GM12801 (cell line): ENCODE data around the gene LYZL1.

Experiments
- TF ChIP-seq, protein P1 (sequence below): IDR thresholded peaks from one replicate; pipeline ENCODE4 v1.5.1; 2011; ENCODE audit warnings: control low read depth; ENCODE audit not compliant: insufficient read length; ENCODE audit errors: extremely low read depth

Gene LYZL1

DNA sequence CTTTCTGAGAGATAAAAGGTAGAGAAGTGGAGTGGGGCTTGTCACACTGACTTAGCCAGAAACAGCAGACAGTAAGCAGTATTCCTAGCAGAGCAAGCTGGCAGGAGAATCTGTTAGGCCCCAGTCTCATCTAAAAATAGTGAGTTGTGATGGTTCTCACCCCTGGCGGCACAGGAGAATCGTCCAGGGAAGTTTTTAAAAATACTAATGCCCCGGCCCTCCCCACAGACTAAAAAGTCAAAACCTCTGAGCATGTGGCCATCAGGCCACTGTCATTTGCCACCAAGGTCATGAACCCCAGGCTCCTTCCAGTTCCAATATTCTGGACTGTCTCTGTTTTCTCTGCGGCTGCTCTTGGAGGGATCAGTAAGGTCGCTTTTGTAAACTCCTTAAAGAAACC lies 34.0 kb downstream of the LYZL1 start:
- TF ChIP-seq, protein P1, sequence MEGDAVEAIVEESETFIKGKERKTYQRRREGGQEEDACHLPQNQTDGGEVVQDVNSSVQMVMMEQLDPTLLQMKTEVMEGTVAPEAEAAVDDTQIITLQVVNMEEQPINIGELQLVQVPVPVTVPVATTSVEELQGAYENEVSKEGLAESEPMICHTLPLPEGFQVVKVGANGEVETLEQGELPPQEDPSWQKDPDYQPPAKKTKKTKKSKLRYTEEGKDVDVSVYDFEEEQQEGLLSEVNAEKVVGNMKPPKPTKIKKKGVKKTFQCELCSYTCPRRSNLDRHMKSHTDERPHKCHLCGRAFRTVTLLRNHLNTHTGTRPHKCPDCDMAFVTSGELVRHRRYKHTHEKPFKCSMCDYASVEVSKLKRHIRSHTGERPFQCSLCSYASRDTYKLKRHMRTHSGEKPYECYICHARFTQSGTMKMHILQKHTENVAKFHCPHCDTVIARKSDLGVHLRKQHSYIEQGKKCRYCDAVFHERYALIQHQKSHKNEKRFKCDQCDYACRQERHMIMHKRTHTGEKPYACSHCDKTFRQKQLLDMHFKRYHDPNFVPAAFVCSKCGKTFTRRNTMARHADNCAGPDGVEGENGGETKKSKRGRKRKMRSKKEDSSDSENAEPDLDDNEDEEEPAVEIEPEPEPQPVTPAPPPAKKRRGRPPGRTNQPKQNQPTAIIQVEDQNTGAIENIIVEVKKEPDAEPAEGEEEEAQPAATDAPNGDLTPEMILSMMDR, result no peak

DNA sequence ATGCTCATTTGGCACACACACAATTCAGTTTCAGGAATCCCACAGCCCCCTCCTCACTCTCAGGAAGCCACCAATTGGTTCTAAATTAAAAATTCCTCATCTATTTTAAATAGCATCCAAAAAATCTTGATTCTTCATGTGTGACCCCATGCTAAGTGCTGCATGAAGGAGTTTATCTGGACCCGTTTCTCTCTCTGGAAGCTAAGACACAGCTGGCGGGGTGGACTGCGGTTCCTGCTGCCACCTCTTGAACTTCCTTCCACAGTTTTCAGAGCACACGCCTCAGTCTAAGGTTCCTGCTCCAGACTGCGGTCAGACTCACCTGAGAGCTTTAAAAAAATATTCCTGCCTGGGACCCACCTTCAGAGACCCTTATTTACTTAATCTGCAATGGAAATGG lies 34.5 kb downstream of the LYZL1 start:
- TF ChIP-seq, protein P1, result no peak

DNA sequence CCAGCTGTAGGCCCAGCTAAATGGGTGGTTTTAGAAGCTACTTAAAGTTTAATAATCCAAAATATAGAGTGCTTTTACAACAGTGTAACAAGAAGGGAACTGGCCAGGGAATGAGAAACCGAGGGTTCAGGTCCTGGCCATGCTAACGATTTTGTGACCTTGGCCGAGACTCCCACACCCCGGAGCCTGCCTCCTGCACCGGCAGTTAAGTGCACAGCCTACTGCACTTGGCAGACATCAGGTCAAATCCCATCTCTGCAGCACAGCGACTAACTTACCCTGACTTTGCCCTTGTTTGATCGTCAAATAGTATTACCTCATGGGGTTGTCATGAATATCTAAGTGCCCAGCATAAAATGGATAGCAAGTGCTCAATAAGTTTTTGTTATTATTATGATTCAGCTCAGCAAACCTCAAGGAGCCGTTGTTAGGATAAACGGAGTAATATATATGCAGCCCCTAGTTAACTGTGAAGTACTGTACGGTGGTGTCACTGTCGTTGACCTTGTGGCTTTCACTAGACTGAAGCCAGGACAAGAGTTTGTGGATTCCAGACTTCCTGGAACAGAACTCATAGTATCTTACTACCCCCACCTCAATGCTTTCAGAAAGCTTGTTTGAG lies 35.5 kb downstream of the LYZL1 start:
- TF ChIP-seq, protein P1, result no peak

DNA sequence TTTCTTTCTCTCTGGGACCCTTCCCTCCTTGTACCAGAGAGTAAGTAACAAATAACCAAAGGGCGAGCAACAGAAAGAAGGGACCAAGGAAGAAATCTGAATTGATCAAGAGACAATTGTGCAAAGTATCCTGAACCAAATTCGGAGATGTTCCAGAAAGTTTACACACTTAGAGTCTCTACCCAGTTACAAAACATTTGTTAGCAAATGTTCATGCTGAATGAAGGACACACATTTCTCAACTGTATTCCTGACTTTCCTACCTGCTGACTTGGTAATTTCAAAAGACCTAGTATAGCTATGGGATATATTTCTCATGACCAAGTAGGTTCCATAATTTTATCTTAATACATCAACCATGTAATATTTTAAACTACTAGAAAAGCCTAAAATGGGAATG lies 37.4 kb downstream of the LYZL1 start:
- TF ChIP-seq, protein P1, result no peak

DNA sequence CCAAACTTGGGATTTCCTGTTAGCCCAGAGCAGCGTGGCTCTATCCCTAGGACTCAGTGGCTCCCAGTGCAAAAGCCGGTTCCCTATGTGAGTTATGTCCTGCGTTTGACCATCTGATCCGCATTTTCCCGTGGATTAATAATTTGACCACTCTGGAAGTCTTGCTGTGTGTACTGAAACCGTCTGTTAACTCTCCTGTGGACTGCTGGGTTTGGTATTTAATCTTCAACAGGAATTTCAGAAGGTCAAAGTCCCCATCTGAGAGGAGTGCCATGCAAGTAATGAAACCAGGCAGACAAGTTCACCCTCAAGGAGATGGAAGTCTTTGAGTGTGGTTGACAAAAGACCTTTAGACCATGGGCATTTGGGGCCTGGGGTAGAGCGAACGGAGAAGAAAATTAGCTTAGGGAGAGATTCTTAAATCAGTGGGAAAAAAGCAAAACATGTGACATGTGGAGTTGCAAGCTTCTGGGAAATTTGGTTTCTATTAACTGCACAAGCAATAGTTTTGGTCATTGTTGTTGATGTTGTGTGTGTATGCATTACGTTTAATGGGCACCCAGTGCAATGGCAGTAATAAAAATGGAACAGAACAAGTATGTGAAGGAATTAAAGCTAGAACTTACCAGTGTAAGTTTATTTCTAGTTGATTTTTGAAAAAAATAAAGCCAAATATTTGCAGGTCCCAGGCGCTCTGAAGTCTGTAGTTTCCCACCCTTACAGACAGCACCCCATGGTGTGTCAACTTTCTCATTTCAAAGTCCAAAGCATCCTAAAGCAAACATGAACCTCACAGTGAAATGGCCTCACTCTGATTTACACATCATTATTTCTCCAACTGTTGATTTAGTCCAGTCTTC lies 38.2 kb downstream of the LYZL1 start:
- TF ChIP-seq, protein P1, result no peak

DNA sequence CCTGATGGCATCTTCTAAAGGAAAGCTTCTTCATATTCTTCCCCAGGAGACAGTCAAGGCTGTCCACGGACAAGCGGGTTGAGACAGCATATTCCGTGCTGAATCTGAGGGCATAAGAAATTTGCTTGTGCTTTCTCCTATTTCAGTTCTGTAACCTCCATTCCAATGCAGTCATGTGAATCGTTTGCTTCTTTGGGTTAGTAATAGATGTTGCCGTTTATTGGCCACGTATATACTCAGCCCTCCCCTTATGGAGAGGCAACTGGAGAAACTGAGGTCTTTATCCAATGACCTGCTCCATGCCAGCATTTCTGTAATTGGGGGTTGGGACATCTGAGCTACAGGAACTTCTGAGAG lies 38.9 kb downstream of the LYZL1 start:
- TF ChIP-seq, protein P1, result no peak

DNA sequence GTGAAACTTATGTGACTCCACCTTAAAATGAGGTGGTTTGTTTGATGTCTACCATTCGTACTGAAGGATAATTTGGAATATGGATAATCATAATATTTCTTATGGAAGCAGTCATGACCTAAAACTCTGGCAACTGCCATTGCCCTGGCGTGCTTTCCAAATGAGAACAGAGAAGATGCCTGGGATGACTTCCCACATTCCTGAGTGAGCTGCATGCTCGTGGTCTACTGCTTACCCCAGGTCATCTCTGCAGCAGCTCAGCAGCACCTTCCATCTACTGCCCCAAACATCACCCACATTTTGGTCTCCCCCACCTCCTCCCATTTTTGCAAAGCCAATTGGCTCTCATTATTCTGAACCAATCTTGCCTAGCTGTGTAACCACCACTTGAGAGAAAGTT lies 40.1 kb downstream of the LYZL1 start:
- TF ChIP-seq, protein P1, result no peak
